Fibroblast of villous mesenchyme (primary cell): Measurements from ENCODE around the gene WDR73. TPM values are rescaled to one million over a fixed set of nuclear protein-coding genes. Genes with fewer than 3 reads are reported as not detected.
"Not testable (repeated sequence)": the region's sequence is repeated elsewhere in the genome, so short reads cannot be mapped to it uniquely, and the experiment has no call there.

Experiments used
- DNase-seq: peaks from one replicate; pipeline ENCODE4 v3.0.0-alpha.2; 2010; ENCODE audit warnings: low read depth
- H3K4me3 ChIP-seq: 2 replicates; pipeline ENCODE4 v1.5.1; 2011; ENCODE audit warnings: low read depth, mild to moderate bottlenecking, low read length
- total RNA-seq: library from RNA; depleted of rRNA; stranded (reverse); fragments of >200 nt; gene quantifications from 2 replicates; pipeline ENCODE4 v1.2.3, GENCODE V29; 2012
- TF ChIP-seq, protein P1 (sequence below): IDR thresholded peaks from 2 replicates; pipeline ENCODE4 v1.5.1; 2012; ENCODE audit warnings: low read depth, mild to moderate bottlenecking, low read length; ENCODE audit not compliant: insufficient read depth

WDR73 gene
- total RNA-seq, 1 donor: 47.5 TPM

- TF ChIP-seq, protein P1, sequence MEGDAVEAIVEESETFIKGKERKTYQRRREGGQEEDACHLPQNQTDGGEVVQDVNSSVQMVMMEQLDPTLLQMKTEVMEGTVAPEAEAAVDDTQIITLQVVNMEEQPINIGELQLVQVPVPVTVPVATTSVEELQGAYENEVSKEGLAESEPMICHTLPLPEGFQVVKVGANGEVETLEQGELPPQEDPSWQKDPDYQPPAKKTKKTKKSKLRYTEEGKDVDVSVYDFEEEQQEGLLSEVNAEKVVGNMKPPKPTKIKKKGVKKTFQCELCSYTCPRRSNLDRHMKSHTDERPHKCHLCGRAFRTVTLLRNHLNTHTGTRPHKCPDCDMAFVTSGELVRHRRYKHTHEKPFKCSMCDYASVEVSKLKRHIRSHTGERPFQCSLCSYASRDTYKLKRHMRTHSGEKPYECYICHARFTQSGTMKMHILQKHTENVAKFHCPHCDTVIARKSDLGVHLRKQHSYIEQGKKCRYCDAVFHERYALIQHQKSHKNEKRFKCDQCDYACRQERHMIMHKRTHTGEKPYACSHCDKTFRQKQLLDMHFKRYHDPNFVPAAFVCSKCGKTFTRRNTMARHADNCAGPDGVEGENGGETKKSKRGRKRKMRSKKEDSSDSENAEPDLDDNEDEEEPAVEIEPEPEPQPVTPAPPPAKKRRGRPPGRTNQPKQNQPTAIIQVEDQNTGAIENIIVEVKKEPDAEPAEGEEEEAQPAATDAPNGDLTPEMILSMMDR: no peak
- H3K4me3 ChIP-seq: no peak overlapping the region
- no peak for DNase-seq
Observed at GRCh38 chr15:84690342-84690741, 36.3 kb upstream of the WDR73 start.

DNA sequence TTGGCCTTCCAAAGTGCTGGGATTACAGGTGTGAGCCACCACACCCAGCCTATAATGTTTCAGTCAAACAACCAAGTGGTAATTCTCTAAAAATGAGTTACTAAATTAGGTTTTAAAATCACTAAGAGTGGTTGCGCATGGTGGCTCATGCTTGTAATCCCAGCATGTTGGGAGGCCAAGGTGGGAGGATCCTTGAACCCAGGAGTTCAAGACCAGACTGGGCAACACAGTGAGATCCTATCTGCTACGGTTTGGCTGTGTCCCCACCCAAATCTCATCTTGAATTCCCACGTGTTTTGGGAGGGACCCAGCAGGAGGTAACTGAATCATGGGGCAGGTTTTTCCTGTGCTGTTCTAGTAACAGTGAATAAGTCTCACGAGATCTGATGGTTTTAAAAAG, 35.8 kb upstream of the WDR73 start:
- TF ChIP-seq, protein P1: no peak
- H3K4me3 ChIP-seq: no peak overlapping the region
- no peak for DNase-seq

DNA sequence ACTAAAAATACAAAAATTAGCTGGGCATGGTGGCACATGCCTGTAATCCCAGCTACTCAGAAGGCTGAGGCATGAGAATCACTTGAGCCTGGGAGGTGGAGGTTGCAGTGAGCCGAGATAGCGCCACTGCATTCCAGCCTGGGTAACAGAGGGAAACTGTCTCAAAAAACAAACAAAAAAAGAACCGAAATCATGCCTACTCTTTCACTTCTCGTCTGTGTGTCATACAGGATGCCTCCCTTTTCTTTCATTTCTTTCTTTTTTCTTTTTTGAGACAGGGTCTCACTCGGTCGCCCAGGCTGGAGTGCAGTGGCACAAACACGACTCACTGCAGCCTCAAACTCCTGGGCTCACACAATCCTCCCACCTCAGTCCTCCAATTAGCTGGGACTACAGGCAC, 32.4 kb upstream of the WDR73 start:
- not testable (repeated sequence) for H3K4me3 ChIP-seq, DNase-seq

- peak; percentile 93 for DNase-seq
- H3K4me3 ChIP-seq: no peak overlapping the region
- TF ChIP-seq, protein P1: no peak
Observed at GRCh38 chr15:84685304-84685703, 31.2 kb upstream of the WDR73 start.

DNA sequence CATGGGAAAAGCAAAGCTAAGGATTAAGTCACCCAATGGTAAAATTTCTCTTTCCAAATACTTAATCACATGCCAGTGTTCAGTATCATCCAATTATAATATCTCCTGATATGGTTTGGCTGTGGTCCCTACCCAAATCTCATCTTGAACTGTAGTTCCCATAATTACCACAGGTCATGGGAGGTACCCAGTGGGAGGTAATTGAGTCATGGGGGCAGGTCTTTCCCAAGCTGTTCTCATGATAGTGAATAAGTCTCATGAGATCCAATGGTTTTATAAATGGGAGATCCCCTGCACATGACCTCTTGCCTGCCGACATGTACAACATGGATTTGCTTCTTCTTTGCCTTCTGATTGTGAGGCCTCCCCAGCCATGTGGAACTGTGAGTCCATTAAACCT, 30.0 kb upstream of the WDR73 start:
- H3K4me3 ChIP-seq: no peak overlapping the region
- TF ChIP-seq, protein P1: no peak
- peak; percentile 19 for DNase-seq

- peak; percentile 84 for DNase-seq
- TF ChIP-seq, protein P1: no peak
Observed at GRCh38 chr15:84681831-84682230, 27.7 kb upstream of the WDR73 start.

GRCh38 chr15:84671211-84671610, 17.1 kb upstream of the WDR73 start:
- DNase-seq: peak; percentile 82
- TF ChIP-seq, protein P1: no peak
- H3K4me3 ChIP-seq: no peak overlapping the region

More at GRCh38 chr15:84681831-84682230, 27.7 kb upstream of the WDR73 start:
- H3K4me3 ChIP-seq: no peak overlapping the region
